OCI-LY7 (cell line): ENCODE data around the gene SCGB3A1. TPM values are rescaled to one million over a fixed set of nuclear protein-coding genes. Genes with fewer than 3 reads are reported as not detected.
A peak's percentile ranks its signal among the peaks of the same experiment; 100 is the strongest.

Experiments
- BruUV-seq: library from RNA; stranded (reverse); fragments of 400-500 nt; replicated peaks from 2 replicates; lab custom pipeline; 2021; lab: Mats Ljungman, UMichigan
- CTCF ChIA-PET: fragments of 300-600 bp; sonication (Branson Sonifier 250); formaldehyde crosslinking; loops from one replicate; lab custom pipeline; 2022; ENCODE audit warnings: antibody characterized with exemption; ENCODE audit not compliant: unreplicated experiment; lab: Charles Lee
- POLR2A ChIA-PET: fragments of 300-600 bp; sonication (Branson Sonifier 250); formaldehyde crosslinking; loops from one replicate; lab custom pipeline; 2022; ENCODE audit warnings: antibody characterized with exemption; lab: Charles Lee
- DNase-seq: peaks from one replicate; pipeline ENCODE4 v3.0.0-alpha.2; 2015; ENCODE audit warnings: low spot score
- H2AFZ ChIP-seq: fragments of 200-600 bp; sonication (generic), shearing (Covaris generic); 2 replicates; pipeline ENCODE4 v1.6.1; 2014; ENCODE audit warnings: mild to moderate bottlenecking, antibody characterized with exemption, low read length, moderate library complexity
- H3K27ac ChIP-seq: fragments of 200-600 bp; sonication (generic); 2 replicates; pipeline ENCODE4 v1.5.1; 2014; ENCODE audit warnings: mixed run types, low read depth, mild to moderate bottlenecking, moderate library complexity, low read length, inconsistent platforms; ENCODE audit not compliant: poor library complexity, severe bottlenecking
- H3K36me3 ChIP-seq: fragments of 200-600 bp; sonication (generic); 2 replicates; pipeline ENCODE4 v1.6.1; 2014; ENCODE audit warnings: mild to moderate bottlenecking, antibody characterized with exemption, low read length, moderate library complexity, mixed read lengths; ENCODE audit not compliant: insufficient read depth
- H3K4me1 ChIP-seq: fragments of 200-600 bp; sonication (generic); 2 replicates; pipeline ENCODE4 v1.5.1; 2014; ENCODE audit warnings: mild to moderate bottlenecking, low read length; ENCODE audit not compliant: insufficient read depth, poor library complexity, severe bottlenecking
- H3K4me2 ChIP-seq: fragments of 200-600 bp; sonication (generic); 2 replicates; pipeline ENCODE4 v1.6.1; 2014; ENCODE audit warnings: mild to moderate bottlenecking, low read length
- H3K4me3 ChIP-seq: fragments of 200-600 bp; sonication (generic); 2 replicates; pipeline ENCODE4 v1.5.1; 2014; ENCODE audit warnings: mild to moderate bottlenecking, low read depth, low read length; ENCODE audit not compliant: poor library complexity, severe bottlenecking
- H3K79me2 ChIP-seq: fragments of 200-600 bp; sonication (generic); 2 replicates; pipeline ENCODE4 v1.6.1; 2016; ENCODE audit warnings: low read depth, mild to moderate bottlenecking, low read length, moderate library complexity, mixed read lengths; ENCODE audit not compliant: insufficient read depth
- H3K9me2 ChIP-seq: fragments of 200-600 bp; sonication (generic); 2 replicates; pipeline ENCODE4 v1.6.1; 2016; ENCODE audit warnings: mild to moderate bottlenecking, low read length, mixed read lengths; ENCODE audit not compliant: insufficient read depth
- H3K9me3 ChIP-seq: fragments of 200-600 bp; sonication (generic); 2 replicates; pipeline ENCODE4 v1.6.1; 2014; ENCODE audit warnings: mild to moderate bottlenecking, mixed run types, low read length, mixed read lengths
- H4K20me1 ChIP-seq: fragments of 200-600 bp; sonication (generic); 2 replicates; pipeline ENCODE4 v1.6.1; 2014; ENCODE audit warnings: mild to moderate bottlenecking, antibody characterized with exemption, low read length, moderate library complexity, mixed read lengths; ENCODE audit not compliant: insufficient read depth
- CTCF ChIP-seq: fragments of 200-600 bp; sonication (generic); conservative IDR thresholded peaks from 2 replicates; pipeline ENCODE4 v1.5.1; 2014; ENCODE audit warnings: mild to moderate bottlenecking, antibody characterized with exemption, low read length, moderate library complexity, mixed read lengths
- EZH2phosphoT487 ChIP-seq: fragments of 200-600 bp; sonication (generic); IDR thresholded peaks from 2 replicates; pipeline ENCODE4 v1.6.1; 2018; ENCODE audit warnings: low read depth, borderline replicate concordance, mild to moderate bottlenecking, mixed run types, antibody characterized with exemption, low read length, moderate library complexity, mixed read lengths
- intact Hi-C: fragments of 100-400 bp; cut with micrococcal nuclease; formaldehyde crosslinking; loops from one replicate; pipeline ENCODE4 v1.10.0; 2022; ENCODE audit not compliant: unreplicated experiment
- total RNA-seq, 2 experiments: library from RNA; depleted of rRNA in 1 of 2; stranded (reverse); fragments of >200 nt in 1 of 2; shearing (Covaris generic) in 1 of 2; gene quantifications; 2 replicates each; pipeline ENCODE4 v1.2.3, GENCODE V29; 2014 to 2022

The SCGB3A1 gene
- total RNA-seq, 2 experiments from 2014 or later = not detected

GRCh38 chr5:180606215-180606785 lies 15.0 kb upstream of the SCGB3A1 start:
- Histone ChIP-seq H3K4me1 (no peaks in the 10 kb centered on the region), H4K20me1 (no peaks in the 10 kb centered on the region), H2AFZ (no peak overlapping the region), H3K9me3 (no peaks in the 10 kb centered on the region), H3K27ac (no peak overlapping the region), H3K4me3 (no peak overlapping the region), H3K36me3 (no peaks in the 10 kb centered on the region), H3K4me2 (no peak overlapping the region), H3K9me2 (no peaks in the 10 kb centered on the region), H3K79me2 (no peaks in the 10 kb centered on the region)
- no TSS peak for BruUV-seq
- CTCF ChIA-PET = no interaction called here
- intact Hi-C loops = loop anchor here (5.0 kb wide), 1 partner anchor 109 kb away; no protein-coding TSS in a partner anchor
- POLR2A ChIA-PET = no interaction called here
- DNase-seq = no peak
- TF ChIP-seq CTCF (peak; percentile 28; the same call in 1 of the 2 replicates), EZH2phosphoT487 (no peak)

GRCh38 chr5:180605554-180606214 lies 14.4 kb upstream of the SCGB3A1 start:
- Histone ChIP-seq H3K4me2 (no peak overlapping the region), H3K9me2 (no peaks in the 10 kb centered on the region), H3K79me2 (no peaks in the 10 kb centered on the region), H3K27ac (no peak overlapping the region), H2AFZ (no peak overlapping the region), H3K4me3 (no peak overlapping the region), H3K36me3 (no peaks in the 10 kb centered on the region), H4K20me1 (no peaks in the 10 kb centered on the region), H3K9me3 (no peaks in the 10 kb centered on the region), H3K4me1 (no peaks in the 10 kb centered on the region)
- DNase-seq = peak; percentile 67
- intact Hi-C loops = loop anchor here (5.0 kb wide), 1 partner anchor 108 kb away; no protein-coding TSS in a partner anchor
- TF ChIP-seq EZH2phosphoT487 (no peak), CTCF (peak; percentile 90)
- no TSS peak for BruUV-seq
- ChIA-PET CTCF (no interaction called here), POLR2A (no interaction called here)

GRCh38 chr5:180604271-180604670 lies 13.0 kb upstream of the SCGB3A1 start:
- ChIA-PET POLR2A (no interaction called here), CTCF (no interaction called here)
- Histone ChIP-seq H2AFZ (no peak overlapping the region), H3K4me3 (no peak overlapping the region), H3K4me2 (no peak overlapping the region), H3K79me2 (no peaks in the 10 kb centered on the region), H4K20me1 (no peaks in the 10 kb centered on the region), H3K36me3 (no peaks in the 10 kb centered on the region), H3K9me3 (no peaks in the 10 kb centered on the region), H3K4me1 (no peaks in the 10 kb centered on the region), H3K27ac (no peak overlapping the region), H3K9me2 (no peaks in the 10 kb centered on the region)
- no TSS peak for BruUV-seq
- no peak for DNase-seq
- no peak for TF ChIP-seq CTCF
- intact Hi-C loops = no loop called here
